Lung (tissue), 12 donors: ENCODE measurements around the gene TLE3. TPM values are rescaled to one million over a fixed set of nuclear protein-coding genes. Genes with fewer than 3 reads are reported as not detected.

Experiments used
- ATAC-seq: fragments of 200-7000 bp; cut with Tn5 transposase; one replicate; pipeline ENCODE4 v1.9.1; 2020; ENCODE audit warnings: moderate number of reproducible peaks; ENCODE audit not compliant: insufficient read depth, low FRiP score
- DNase-seq, 3 donors: peaks; one replicate each; pipeline ENCODE4 v3.0.0-alpha.2; 2013 to 2017
- H3K27ac ChIP-seq, 2 donors: one replicate each; pipeline ENCODE4 v1.5.1; 2013; ENCODE audit warnings: mild to moderate bottlenecking in 2 of 2, moderate library complexity in 2 of 2, control low read depth in 1 of 2, inconsistent platforms in 1 of 2, low read depth in 1 of 2, low read length in 1 of 2
- H3K27me3 ChIP-seq, 3 donors: one replicate each; pipeline ENCODE4 v1.5.1; 2013; ENCODE audit warnings: low read length in 2 of 3; ENCODE audit not compliant: control insufficient read depth in 3 of 3, insufficient read depth in 3 of 3
- H3K36me3 ChIP-seq, 4 donors: one replicate each; pipeline ENCODE4 v1.5.1; 2013; ENCODE audit warnings: low read length in 4 of 4, mild to moderate bottlenecking in 1 of 4, moderate library complexity in 1 of 4; ENCODE audit not compliant: control insufficient read depth in 4 of 4, insufficient read depth in 4 of 4
- H3K4me1 ChIP-seq, 5 donors: one replicate each; pipeline ENCODE4 v1.5.1; 2013; ENCODE audit warnings: low read length in 5 of 5, mild to moderate bottlenecking in 2 of 5, moderate library complexity in 1 of 5; ENCODE audit not compliant: control insufficient read depth in 5 of 5, insufficient read depth in 5 of 5
- H3K4me3 ChIP-seq: one replicate; pipeline ENCODE4 v1.5.1; 2013; ENCODE audit warnings: mild to moderate bottlenecking, control low read depth, moderate library complexity
- H3K9ac ChIP-seq, 2 donors: one replicate each; pipeline ENCODE4 v1.5.1; 2013; ENCODE audit warnings: low read length in 2 of 2, control low read depth in 1 of 2; ENCODE audit not compliant: insufficient read depth in 1 of 2
- H3K9me3 ChIP-seq, 4 donors: one replicate each; pipeline ENCODE4 v1.5.1; 2013; ENCODE audit warnings: low read length in 3 of 4, mild to moderate bottlenecking in 1 of 4, moderate library complexity in 1 of 4; ENCODE audit not compliant: control insufficient read depth in 4 of 4, insufficient read depth in 3 of 4
- WGBS, 2 donors: extraction: QIAGEN DNeasy Blood & Tissue Kit; methylation state at CpG; one replicate each; pipeline ENCODE4 v1.1.7; 2013; 5-methylcytosine and 5-hydroxymethylcytosine counted together
- polyA plus RNA-seq, 2 donors: library from polyadenylated mRNA; stranded (reverse); fragments of 200-250 nt; gene quantifications; one replicate each; pipeline ENCODE4 v1.2.1, GENCODE V29; 2013
- total RNA-seq, 2 donors: library from RNA; depleted of rRNA in 1 of 2; stranded (reverse); fragments of >200 nt in 1 of 2; gene quantifications; one replicate each; pipeline ENCODE4 v1.2.1, GENCODE V29; 2014 to 2021
- TF ChIP-seq, protein P1 (sequence below): IDR thresholded peaks from 2 replicates; pipeline ENCODE4 v1.5.1; 2012; ENCODE audit warnings: mild to moderate bottlenecking; ENCODE audit errors: control extremely low read depth, extremely low read depth
- donor health status: control.
- donor health status: control.
- donor health status: Bipolar disorder and iron deficiency.
- donor health status: healthy.
- donor health status: DM: yes; HTN: yes; CAD: no.

TLE3 gene
- total and polyA plus RNA-seq, 4 donors, result 22.7 to 77.3 (median 73.3) TPM

GRCh38 chr15:70016511-70016994 lies 81.2 kb downstream of the TLE3 start:
- Histone ChIP-seq H3K9me3 (no peaks in the 10 kb centered on the region), H3K4me3 (no peak overlapping the region), H3K4me1 (no peaks in the 10 kb centered on the region), H3K27ac (no peak overlapping the region), H3K9ac (no peak overlapping the region), H3K36me3 (no peaks in the 10 kb centered on the region), H3K27me3 (no peaks in the 10 kb centered on the region)
- DNase-seq (no peak), ATAC-seq (no peak)
- TF ChIP-seq, protein P1, sequence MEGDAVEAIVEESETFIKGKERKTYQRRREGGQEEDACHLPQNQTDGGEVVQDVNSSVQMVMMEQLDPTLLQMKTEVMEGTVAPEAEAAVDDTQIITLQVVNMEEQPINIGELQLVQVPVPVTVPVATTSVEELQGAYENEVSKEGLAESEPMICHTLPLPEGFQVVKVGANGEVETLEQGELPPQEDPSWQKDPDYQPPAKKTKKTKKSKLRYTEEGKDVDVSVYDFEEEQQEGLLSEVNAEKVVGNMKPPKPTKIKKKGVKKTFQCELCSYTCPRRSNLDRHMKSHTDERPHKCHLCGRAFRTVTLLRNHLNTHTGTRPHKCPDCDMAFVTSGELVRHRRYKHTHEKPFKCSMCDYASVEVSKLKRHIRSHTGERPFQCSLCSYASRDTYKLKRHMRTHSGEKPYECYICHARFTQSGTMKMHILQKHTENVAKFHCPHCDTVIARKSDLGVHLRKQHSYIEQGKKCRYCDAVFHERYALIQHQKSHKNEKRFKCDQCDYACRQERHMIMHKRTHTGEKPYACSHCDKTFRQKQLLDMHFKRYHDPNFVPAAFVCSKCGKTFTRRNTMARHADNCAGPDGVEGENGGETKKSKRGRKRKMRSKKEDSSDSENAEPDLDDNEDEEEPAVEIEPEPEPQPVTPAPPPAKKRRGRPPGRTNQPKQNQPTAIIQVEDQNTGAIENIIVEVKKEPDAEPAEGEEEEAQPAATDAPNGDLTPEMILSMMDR, result no peak
- 57 to 66% methylated on average over 6 of the region's 6 CpGs for WGBS, 2 donors

GRCh38 chr15:70014860-70015490 lies 82.7 kb downstream of the TLE3 start:
- Histone ChIP-seq H3K4me1 (no peaks in the 10 kb centered on the region), H3K9ac (no peak overlapping the region), H3K27me3 (no peaks in the 10 kb centered on the region), H3K4me3 (no peak overlapping the region), H3K27ac (no peak overlapping the region), H3K36me3 (no peaks in the 10 kb centered on the region), H3K9me3 (no peaks in the 10 kb centered on the region)
- TF ChIP-seq, protein P1, result no peak
- 41 to 61% methylated on average over 9 of the region's 9 CpGs for WGBS, 2 donors
- no peak for DNase-seq
- no peak for ATAC-seq

DNA sequence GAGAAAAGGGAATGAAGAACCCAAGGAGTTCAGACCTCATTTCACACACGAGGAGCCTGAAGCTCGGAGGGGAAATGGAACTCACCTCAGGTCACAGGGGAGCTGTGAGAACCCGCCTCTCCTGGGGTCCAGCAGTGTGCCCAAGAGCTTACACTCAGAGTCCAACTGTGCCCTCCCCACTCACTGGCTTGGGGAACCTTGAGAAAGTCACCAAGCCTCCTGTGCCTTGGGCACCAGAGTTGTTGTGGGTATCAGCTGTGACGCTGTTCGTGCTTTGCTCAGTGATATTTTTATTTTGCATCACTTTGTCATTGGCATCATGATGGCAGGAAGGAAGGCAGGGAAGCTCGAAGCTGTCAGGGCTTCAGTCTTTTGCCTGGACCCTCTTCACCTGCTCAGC lies 83.4 kb downstream of the TLE3 start:
- no peaks in the 10 kb centered on the region for H3K27me3 ChIP-seq
- no peaks in the 10 kb centered on the region for H3K4me1 ChIP-seq
- no peak for ATAC-seq
- DNase-seq, result no peak
- H3K9ac ChIP-seq, result no peak overlapping the region
- H3K36me3 ChIP-seq, result no peaks in the 10 kb centered on the region
- H3K4me3 ChIP-seq, result no peak overlapping the region
- H3K27ac ChIP-seq, result no peak overlapping the region
- TF ChIP-seq, protein P1, result no peak
- no peaks in the 10 kb centered on the region for H3K9me3 ChIP-seq
- 87 to 89% methylated on average over 6 of the region's 6 CpGs for WGBS, 2 donors
